Neuron (in vitro differentiated cells): ENCODE data around the gene MYO1A.
"Not testable (repeated sequence)": the region's sequence is repeated elsewhere in the genome, so short reads cannot be mapped to it uniquely, and the experiment has no call there.

Experiments
- H2AFZ ChIP-seq: one replicate; pipeline ENCODE4 v1.6.1; 2013; ENCODE audit warnings: low read depth, mild to moderate bottlenecking, inconsistent platforms, low read length, moderate library complexity
- H3K27me3 ChIP-seq: one replicate; pipeline ENCODE4 v1.6.1; 2013; ENCODE audit warnings: low read length; ENCODE audit not compliant: insufficient read depth
- H3K36me3 ChIP-seq: one replicate; pipeline ENCODE4 v1.6.1; 2013; ENCODE audit warnings: low read length; ENCODE audit not compliant: insufficient read depth
- H3K4me1 ChIP-seq: one replicate; pipeline ENCODE4 v1.6.1; 2013; ENCODE audit warnings: low read length; ENCODE audit not compliant: insufficient read depth
- H3K4me3 ChIP-seq: 2 replicates; pipeline ENCODE4 v1.5.1; 2013; ENCODE audit warnings: mild to moderate bottlenecking, low read length, moderate library complexity
- H3K9me3 ChIP-seq: one replicate; pipeline ENCODE4 v1.6.1; 2013; ENCODE audit warnings: low read length

MYO1A gene

GRCh38 chr12:57031789-57032188 lies 18.1 kb downstream of the MYO1A start:
- peak overlapping the region; percentile 33 for H2AFZ ChIP-seq
- H3K4me3 ChIP-seq, result no peak overlapping the region
- no peaks in the 10 kb centered on the region for H3K36me3 ChIP-seq
- no peaks in the 10 kb centered on the region for H3K9me3 ChIP-seq
- H3K4me1 ChIP-seq, result peaks cover 9% of the 10 kb centered on the region
- H3K27me3 ChIP-seq, result peaks cover 16% of the 10 kb centered on the region

GRCh38 chr12:57031138-57031725 lies 18.7 kb downstream of the MYO1A start:
- H3K27me3 ChIP-seq, result peaks cover 22% of the 10 kb centered on the region
- H3K4me3 ChIP-seq, result no peak overlapping the region
- H3K36me3 ChIP-seq, result no peaks in the 10 kb centered on the region
- peak overlapping the region; percentile 33 for H2AFZ ChIP-seq
- no peaks in the 10 kb centered on the region for H3K9me3 ChIP-seq
- H3K4me1 ChIP-seq, result peaks cover 9% of the 10 kb centered on the region

- Histone ChIP-seq H3K4me1 (peaks cover 9% of the 10 kb centered on the region), H2AFZ (no peak overlapping the region), H3K36me3 (no peaks in the 10 kb centered on the region), H3K27me3 (peaks cover 21% of the 10 kb centered on the region), H3K9me3 (no peaks in the 10 kb centered on the region), H3K4me3 (no peak overlapping the region)
These were observed 20.5 kb downstream of the MYO1A start for GRCh38 chr12:57029457-57029856.

GRCh38 chr12:57027805-57028153 lies 22.1 kb downstream of the MYO1A start:
- H3K36me3 ChIP-seq, result no peaks in the 10 kb centered on the region
- H3K4me1 ChIP-seq, result peaks cover 9% of the 10 kb centered on the region
- no peak overlapping the region for H2AFZ ChIP-seq
- H3K27me3 ChIP-seq, result peaks cover 25% of the 10 kb centered on the region
- no peaks in the 10 kb centered on the region for H3K9me3 ChIP-seq
- H3K4me3 ChIP-seq, result no peak overlapping the region

- peaks cover 25% of the 10 kb centered on the region for H3K27me3 ChIP-seq
- H3K4me3 ChIP-seq, result no peak overlapping the region
- no peak overlapping the region for H2AFZ ChIP-seq
- peaks cover 9% of the 10 kb centered on the region for H3K4me1 ChIP-seq
- H3K36me3 ChIP-seq, result no peaks in the 10 kb centered on the region
- H3K9me3 ChIP-seq, result no peaks in the 10 kb centered on the region
These were observed 22.7 kb downstream of the MYO1A start for GRCh38 chr12:57027011-57027804.

- Histone ChIP-seq H3K9me3 (no peaks in the 10 kb centered on the region), H3K4me3 (no peak overlapping the region), H3K36me3 (no peaks in the 10 kb centered on the region), H2AFZ (no peak overlapping the region), H3K4me1 (no peaks in the 10 kb centered on the region), H3K27me3 (peaks cover 25% of the 10 kb centered on the region)
These were observed 24.7 kb downstream of the MYO1A start for GRCh38 chr12:57025196-57025595.

GRCh38 chr12:57022324-57022723 lies 27.6 kb downstream of the MYO1A start:
- H3K9me3 ChIP-seq, result not testable (repeated sequence)
- peaks cover 24% of the 10 kb centered on the region for H3K27me3 ChIP-seq

GRCh38 chr12:57019983-57020719 lies 29.8 kb downstream of the MYO1A start:
- Histone ChIP-seq H3K4me3 (no peak overlapping the region), H3K27me3 (peaks cover 14% of the 10 kb centered on the region), H2AFZ (no peak overlapping the region), H3K4me1 (no peaks in the 10 kb centered on the region), H3K9me3 (no peaks in the 10 kb centered on the region), H3K36me3 (no peaks in the 10 kb centered on the region)

More at GRCh38 chr12:57022324-57022723, 27.6 kb downstream of the MYO1A start:
- not testable (repeated sequence) for H3K36me3 ChIP-seq, H3K4me1 ChIP-seq, H2AFZ ChIP-seq, H3K4me3 ChIP-seq

GRCh38 chr12:57018906-57019305 lies 31.0 kb downstream of the MYO1A start:
- Histone ChIP-seq H2AFZ (no peak overlapping the region), H3K27me3 (peaks cover 15% of the 10 kb centered on the region), H3K4me3 (no peak overlapping the region)

GRCh38 chr12:57018353-57018752 lies 31.6 kb downstream of the MYO1A start:
- H3K9me3 ChIP-seq, H3K36me3 ChIP-seq, H3K4me3 ChIP-seq, H2AFZ ChIP-seq, H3K4me1 ChIP-seq: not testable (repeated sequence)
- H3K27me3 ChIP-seq, result peaks cover 15% of the 10 kb centered on the region

More at GRCh38 chr12:57018906-57019305, 31.0 kb downstream of the MYO1A start:
- Histone ChIP-seq H3K9me3 (no peaks in the 10 kb centered on the region), H3K36me3 (no peaks in the 10 kb centered on the region), H3K4me1 (no peaks in the 10 kb centered on the region)

GRCh38 chr12:57016348-57016747 lies 33.6 kb downstream of the MYO1A start, which contains the start of gene TAC3:
TAC3 (minus strand) TSS chr12:57016529; CDS start chr12:57015797, 732 bp downstream.
- H3K36me3 ChIP-seq, result no peaks in the 10 kb centered on the region
- H3K27me3 ChIP-seq, result peaks cover 20% of the 10 kb centered on the region
- no peak within 1 kb of the TSS for H3K4me3 ChIP-seq
- H3K4me1 ChIP-seq, result no peaks in the 10 kb centered on the region
- no peak within 1 kb of the TSS for H2AFZ ChIP-seq
- H3K9me3 ChIP-seq, result no peaks in the 10 kb centered on the region

GRCh38 chr12:57012600-57013465 lies 37.1 kb downstream of the MYO1A start:
- Histone ChIP-seq H3K27me3 (peaks cover 16% of the 10 kb centered on the region), H3K36me3 (no peaks in the 10 kb centered on the region), H3K4me1 (peaks cover 6% of the 10 kb centered on the region), H3K9me3 (no peaks in the 10 kb centered on the region), H3K4me3 (no peak overlapping the region), H2AFZ (no peak overlapping the region)
